Renal pelvis (tissue), 4 donors: ENCODE results near the gene NUTM1. TPM values are rescaled to one million over a fixed set of nuclear protein-coding genes. Genes with fewer than 3 reads are reported as not detected.
"Not testable (repeated sequence)": the region's sequence is repeated elsewhere in the genome, so short reads cannot be mapped to it uniquely, and the experiment has no call there.

Experiments used
- DNase-seq: peaks from one replicate; pipeline ENCODE4 v3.0.0-alpha.2; 2013
- polyA plus RNA-seq, 3 donors: library from polyadenylated mRNA; unstranded; fragments of 120-200 nt; gene quantifications; one replicate each; pipeline ENCODE4 v1.2.1, GENCODE V29; 2013; ENCODE audit not compliant: insufficient read length in 3 of 3

Gene NUTM1
- polyA plus RNA-seq, 3 donors: 0.03 to 0.08 TPM; not detected in 1

DNA sequence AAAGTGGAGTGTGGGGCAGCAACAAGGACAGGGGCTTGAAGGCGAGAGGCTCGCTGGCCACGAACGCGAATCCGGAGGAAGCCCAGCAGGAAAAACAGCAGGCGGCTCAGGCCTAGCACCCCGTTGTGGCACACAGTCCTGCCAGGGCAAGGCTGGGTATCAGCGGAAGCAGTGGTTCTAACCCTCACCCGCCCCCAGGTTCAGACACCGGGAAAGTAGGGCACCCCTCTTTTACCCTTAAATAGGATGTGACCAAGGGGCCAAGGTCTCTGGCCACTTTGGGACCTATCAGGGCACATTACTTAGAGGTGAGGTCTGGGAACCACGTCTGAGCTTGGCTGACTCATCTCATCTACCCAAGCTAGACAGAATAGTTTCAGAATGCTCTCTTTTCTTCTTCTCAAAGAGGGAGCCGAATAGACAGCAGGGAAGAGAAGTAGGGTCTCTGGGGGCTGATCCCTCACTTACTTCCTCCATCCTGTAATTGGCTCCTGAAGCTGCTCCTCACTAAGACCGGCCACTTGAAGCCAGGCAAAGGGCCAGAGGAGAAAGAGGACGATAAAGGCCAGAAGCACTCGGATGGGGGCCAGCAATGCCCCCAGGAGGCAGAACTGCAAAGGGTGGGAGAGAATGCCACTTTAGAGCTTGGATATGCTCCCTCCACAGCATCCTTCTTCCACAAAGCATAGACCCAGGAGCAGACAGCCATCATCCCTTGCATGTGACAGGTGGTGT lies 22.1 kb downstream of the NUTM1 start:
- no peak for DNase-seq

DNA sequence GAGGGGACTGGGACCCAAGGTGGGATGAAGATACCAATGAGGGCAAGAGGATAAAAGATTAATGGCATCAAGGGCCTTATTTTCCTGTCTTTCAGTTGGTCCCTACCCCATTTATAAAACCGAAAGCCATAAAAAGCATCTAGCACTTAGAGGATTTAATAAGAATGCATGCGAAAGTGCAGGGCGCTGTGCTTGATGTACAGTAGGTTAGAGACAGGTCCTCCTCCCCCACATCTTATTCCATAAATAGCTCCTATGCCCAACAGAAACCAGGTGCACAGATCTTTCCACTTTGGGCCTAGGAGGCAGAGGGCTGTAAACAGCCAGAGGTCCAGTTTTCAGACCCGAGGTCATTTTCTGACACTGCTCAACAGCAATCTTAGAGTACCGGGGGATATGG lies 22.7 kb downstream of the NUTM1 start:
- DNase-seq: no peak

DNA sequence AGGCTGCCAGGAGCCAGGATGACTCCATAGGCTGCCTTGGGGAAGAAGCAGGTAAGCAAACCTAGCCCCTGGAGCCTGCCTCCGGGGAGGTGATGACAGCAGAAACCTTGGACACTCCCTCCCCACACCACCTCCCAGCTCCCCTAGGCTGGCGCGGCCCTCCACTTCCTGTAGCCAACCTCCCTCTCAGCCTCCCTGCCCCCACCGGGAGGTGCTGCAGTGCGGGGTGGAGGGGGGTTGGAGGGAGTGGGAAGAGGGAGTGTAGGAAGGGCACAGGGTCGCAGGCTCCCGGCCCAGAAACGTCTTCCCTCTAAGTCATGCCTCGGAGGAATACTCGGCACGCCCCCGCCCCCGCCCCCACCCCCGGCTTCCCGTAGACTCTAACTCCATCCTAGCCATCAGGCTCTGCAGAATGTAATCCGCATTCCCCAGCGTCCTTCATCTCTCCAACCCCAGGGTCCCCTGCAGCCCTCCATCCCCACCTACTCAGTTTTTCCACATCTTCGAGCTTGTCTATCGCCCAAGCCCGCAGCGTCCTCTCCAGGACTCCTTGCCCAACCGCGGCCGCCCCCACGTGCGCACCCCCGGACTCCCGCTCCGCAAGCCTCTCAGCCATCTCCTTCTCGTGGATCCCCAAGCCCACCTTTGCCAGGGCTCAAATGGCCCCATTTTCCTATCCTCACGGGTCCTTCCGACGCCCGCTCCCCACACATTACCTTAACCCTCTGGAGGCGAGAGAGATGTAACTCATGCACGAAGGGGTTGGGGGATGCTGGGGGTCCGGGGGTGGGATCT lies 23.4 kb downstream of the NUTM1 start:
- DNase-seq: peak; percentile 67

DNA sequence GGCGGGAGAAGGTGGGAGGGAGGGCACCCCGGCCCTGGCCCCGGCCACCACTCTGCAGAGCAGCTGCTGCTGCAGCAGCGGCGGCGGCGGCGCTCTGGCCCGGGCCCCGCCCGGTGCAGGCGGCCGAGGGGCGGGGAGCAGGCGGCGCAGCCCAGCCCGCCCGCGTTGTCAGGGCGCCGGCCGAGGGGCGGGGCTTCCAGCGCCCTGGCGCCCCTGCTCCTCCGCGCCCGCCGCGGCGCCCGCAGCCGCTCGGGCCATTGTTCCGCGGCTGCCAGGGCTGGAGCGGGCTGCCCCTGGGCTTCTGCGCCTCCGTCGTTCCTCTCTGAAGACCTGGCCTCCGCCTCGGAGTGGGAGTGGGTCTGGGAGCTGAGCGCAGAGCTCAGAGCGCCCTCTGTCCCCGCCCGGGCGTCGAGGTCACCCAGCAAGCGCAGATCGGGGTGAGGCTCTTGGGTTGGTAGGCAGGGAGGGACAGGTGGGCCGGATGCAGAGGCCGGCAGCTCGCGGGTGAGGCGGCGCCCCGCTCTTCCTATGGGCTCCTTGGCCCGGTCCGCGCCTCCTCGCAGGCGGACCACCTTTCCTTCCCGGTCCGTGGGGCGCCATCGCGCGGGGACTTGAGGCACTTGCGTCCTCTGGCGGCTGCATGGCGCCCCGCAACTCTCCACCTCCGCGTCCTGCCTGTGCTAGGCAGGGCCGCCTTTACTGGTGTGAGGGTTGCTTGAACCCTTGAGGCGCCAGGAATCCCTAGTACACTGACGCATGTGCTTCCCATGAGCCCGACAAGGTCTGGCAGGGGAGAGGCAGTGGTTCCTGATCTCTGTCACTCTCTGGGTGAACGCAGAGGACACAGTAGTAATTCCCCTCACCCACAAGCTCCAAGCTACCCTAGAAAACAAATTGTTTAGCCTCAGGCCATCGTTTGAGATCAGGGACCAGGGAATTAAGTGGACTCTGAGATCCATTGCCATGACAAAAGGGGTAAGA lies 24.3 kb downstream of the NUTM1 start, which contains the start of gene LPCAT4:
TSS of gene LPCAT4 (minus strand) at position 96 of the 981 bp plus-strand sequence. CDS start 96 bp downstream, outside the sequence.
- DNase-seq: peak; percentile 87

DNA sequence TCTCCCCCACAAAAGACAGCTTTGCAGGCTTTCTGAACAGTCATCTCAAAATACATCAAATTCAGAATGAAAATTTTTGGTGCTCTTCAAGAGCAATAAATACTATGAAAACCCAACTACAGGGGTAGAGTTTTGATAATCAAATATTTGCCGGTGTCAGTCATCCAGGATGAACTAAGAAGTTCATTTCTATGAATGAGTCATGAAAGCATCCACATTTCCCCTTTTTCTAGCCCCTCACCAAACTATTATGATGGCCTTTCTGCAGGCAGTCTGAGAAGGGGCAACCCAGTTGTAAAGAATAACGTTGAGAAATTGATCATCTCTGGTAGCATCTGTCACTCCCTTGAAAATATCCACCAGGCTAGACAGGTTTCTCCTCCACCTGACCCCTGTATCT lies 27.0 kb downstream of the NUTM1 start:
- DNase-seq: no peak

GRCh38 chr15:34370643-34371042 lies 27.5 kb downstream of the NUTM1 start:
- no peak for DNase-seq

DNA sequence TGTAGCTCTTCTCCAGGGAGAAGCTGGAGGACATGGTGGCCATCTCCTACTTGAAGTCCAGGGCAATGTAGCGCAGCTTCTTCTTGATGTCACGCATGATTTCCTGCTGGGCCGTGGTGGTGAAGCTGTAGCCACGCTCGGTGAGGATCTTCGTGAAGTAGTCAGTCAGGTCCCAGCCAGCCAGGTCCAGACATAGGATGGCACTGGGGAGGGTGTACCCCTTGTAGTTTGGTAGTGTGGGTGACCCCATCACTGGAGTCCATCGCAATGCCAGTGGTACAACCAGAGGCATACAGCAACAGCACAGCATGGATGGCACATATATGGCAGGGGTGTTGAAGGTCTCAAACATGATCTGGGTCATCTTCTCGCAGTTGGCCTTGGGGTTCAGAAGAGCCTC lies 30.8 kb downstream of the NUTM1 start:
- DNase-seq: no peak

- no peak for DNase-seq
These were observed 31.7 kb downstream of the NUTM1 start for GRCh38 chr15:34374816-34375215.

GRCh38 chr15:34375541-34375940 lies 32.4 kb downstream of the NUTM1 start:
- not testable (repeated sequence) for DNase-seq

DNA sequence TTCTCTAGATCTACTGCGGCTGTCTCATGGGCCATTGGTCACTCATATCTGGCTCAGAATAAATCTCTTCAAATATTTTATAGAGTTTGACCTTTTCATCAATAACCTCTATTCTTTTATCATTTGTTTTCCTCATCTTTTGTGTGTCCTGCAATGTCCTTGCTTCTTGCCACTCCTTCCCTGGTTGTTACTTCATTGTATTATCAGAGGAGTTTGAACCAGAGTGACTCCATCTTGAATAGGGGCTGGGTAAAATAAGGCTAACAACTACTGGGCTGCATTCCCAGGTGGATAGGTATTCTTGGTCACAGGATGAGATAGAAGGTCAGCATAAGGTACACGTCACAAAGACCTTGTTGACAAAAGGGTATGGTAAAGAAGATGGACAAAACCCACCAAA lies 33.7 kb downstream of the NUTM1 start:
- no peak for DNase-seq

- not testable (repeated sequence) for DNase-seq
These were observed 37.4 kb downstream of the NUTM1 start for GRCh38 chr15:34380491-34380890.

DNA sequence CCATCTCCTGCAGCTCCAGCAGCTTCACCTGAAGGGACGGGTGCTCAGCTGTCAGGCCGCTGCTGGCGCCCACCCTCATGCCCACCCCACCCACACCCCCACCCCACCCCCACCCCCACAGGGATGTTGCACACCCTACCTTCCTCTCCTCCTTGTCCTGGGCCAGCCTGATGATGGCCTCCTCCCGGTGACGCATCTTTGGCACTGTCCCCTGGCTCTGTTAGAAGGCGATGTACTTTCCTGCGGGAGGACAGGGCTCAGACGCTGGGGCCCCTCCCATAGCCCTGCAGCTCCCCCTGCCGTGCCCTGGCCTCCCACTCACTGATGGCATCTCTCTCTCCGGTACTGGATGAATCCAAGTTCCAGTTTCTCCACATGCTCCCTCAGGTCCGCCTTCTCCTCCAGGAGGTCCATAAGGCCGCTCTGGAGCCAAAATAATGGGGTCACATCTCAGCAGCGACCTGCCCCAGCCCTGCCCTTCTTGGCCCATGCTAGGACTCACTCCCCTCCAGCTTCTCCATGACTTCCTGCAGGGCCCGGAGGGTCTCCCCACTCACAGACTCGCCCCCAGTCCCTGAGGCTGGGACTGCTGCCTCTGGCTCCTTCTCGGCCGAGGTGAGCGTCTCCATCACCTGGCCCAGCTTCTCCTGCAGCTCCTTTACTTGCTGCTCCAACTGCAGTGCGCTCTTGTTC lies 38.9 kb downstream of the NUTM1 start:
- not testable (repeated sequence) for DNase-seq

- DNase-seq: not testable (repeated sequence)
These were observed 46.5 kb downstream of the NUTM1 start for GRCh38 chr15:34389594-34390086.

- DNase-seq: not testable (repeated sequence)
These were observed 49.9 kb downstream of the NUTM1 start for GRCh38 chr15:34392981-34393380.

DNA sequence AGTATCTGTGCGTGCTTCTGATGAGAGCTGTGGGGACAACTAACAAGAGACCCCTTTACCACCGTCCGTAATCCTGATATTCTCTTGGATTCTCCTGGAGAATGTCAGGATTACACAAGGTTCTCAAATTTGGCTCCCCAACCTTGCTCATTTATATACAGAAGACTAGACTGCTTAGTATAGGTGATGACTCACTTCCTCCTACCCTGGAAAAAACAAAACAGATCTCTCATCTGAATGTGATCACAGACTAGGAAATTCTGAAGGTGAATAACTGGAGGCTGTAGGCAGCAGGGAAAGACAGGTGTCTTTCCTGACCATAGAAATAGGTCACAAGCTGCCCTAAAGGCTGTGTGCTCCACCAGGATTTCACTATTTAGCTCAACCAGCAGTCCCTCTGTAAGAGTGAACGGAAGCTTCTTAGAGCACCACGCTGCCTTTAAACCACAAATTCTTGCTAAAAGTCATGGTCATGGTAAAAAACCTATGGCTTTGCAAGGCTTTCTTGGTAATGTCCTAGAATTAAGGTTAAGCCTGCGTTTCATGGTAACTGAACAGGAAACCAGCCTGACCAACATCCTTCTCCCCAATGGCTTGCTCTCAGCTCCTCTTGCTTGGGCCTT lies 54.6 kb downstream of the NUTM1 start:
- DNase-seq: not testable (repeated sequence)

DNA sequence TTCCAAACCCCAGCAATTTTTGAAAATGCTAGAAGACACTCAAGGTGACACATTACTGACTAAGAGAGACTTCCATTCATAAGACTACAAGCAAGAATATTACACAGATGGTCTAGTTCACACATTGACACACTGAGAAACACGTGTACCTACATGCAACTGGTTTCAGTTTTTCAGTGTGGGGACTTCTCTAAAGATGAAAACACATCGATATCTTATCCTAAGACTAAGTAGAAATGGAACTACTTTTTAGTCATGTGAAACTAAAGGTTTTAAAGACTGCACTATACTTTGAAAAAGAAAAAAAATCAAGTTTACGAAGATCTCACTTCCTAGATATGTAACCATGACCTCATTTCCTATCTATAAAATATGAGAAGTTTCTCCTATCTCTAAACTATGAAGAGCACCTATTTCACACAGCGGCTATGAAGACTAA lies 60.1 kb downstream of the NUTM1 start:
- not testable (repeated sequence) for DNase-seq

- not testable (repeated sequence) for DNase-seq
These were observed 60.8 kb downstream of the NUTM1 start for GRCh38 chr15:34403899-34404298.
